Thyroid gland (tissue), 4 donors: ENCODE results near the gene OSTN. TPM values are rescaled to one million over a fixed set of nuclear protein-coding genes. Genes with fewer than 3 reads are reported as not detected.

Experiments
- DNase-seq, 2 donors: peaks; one replicate each; pipeline ENCODE4 v3.0.0-alpha.2; 2019
- H3K27ac ChIP-seq, 3 donors: fragments of 200-600 bp; sonication (generic); 1 replicate in 2 of 3; 2 replicates in 1 of 3; pipeline ENCODE4 v1.5.1; 2016 to 2019; ENCODE audit warnings: mild to moderate bottlenecking in 1 of 3, moderate library complexity in 1 of 3
- H3K27me3 ChIP-seq: fragments of 200-600 bp; sonication (generic); one replicate; pipeline ENCODE4 v1.5.1; 2019
- H3K36me3 ChIP-seq, 2 donors: fragments of 200-600 bp; sonication (generic); one replicate each; pipeline ENCODE4 v1.5.1; 2016 to 2019
- H3K4me1 ChIP-seq, 2 donors: fragments of 200-600 bp; sonication (generic); one replicate each; pipeline ENCODE4 v1.5.1; 2017 to 2019
- H3K4me3 ChIP-seq, 3 donors: fragments of 200-600 bp; sonication (generic); replicated peaks in 1 of 3; 1 replicate in 2 of 3; 2 replicates in 1 of 3; pipeline ENCODE4 v1.5.1; 2016; ENCODE audit warnings: mild to moderate bottlenecking in 1 of 3
- H3K9me3 ChIP-seq: fragments of 200-600 bp; sonication (generic); one replicate; pipeline ENCODE4 v1.5.1; 2017
- CTCF ChIP-seq, 6 experiments: fragments of 200-600 bp in 3 of 6; fragments of 450-650 bp in 3 of 6; sonication (generic) in 3 of 6; IDR thresholded peaks; one replicate each; pipeline ENCODE4 v1.5.1; 2016 to 2019; ENCODE audit warnings: antibody characterized with exemption in 6 of 6, mild to moderate bottlenecking in 2 of 6, inconsistent platforms in 1 of 6, moderate library complexity in 1 of 6
- POLR2A ChIP-seq, 2 donors: fragments of 450-650 bp; IDR thresholded peaks; one replicate each; pipeline ENCODE4 v1.6.1; 2017; ENCODE audit warnings: antibody characterized with exemption in 2 of 2, mild to moderate bottlenecking in 2 of 2, moderate library complexity in 1 of 2
- WGBS, 2 donors: methylation state at CpG; one replicate each; pipeline ENCODE4 v1.1.5; 2017; 5-methylcytosine and 5-hydroxymethylcytosine counted together
- intact Hi-C: fragments of 100-400 bp; cut with DNase I; formaldehyde crosslinking; loops from one replicate; pipeline ENCODE4 v1.15.1; 2023
- total RNA-seq, 4 donors: library from RNA; depleted of rRNA; stranded (reverse); fragments of >200 nt; gene quantifications; one replicate each; pipeline ENCODE4 v1.2.3, GENCODE V29; 2016

Gene OSTN
- total RNA-seq, 4 donors from 2014 or later: not detected

DNA sequence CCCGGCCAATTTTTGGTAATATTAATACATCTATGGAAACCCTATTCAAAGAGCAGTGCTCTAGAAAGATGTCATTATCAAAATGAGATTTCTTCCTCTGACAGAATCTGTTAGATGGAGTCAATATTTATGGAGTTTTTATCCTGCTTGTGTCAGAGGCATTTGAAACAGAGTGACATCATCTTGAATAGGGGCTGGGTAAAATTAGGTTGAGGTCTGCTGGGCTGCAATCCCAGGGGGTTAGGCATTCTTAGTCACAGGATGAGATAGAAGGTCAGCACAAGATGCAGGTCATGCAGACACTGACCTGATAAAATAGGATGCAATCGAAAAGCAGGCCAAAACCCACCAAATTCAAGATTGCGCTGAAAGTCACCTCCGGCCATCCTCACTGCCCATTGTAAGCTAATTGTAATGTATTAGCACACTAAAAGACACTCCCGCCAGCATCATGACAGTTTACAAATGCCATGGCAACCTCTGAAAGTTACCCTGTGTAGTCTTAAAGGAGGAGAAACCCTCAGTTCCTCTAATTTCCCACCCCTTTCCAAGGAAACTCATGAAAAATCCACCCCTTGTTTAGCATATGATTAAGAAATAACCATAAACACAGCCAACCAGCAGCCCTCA, 102.9 kb downstream of the OSTN start:
- intact Hi-C loops: no loop called here
- no peaks in the 10 kb centered on the region for H3K36me3 ChIP-seq
- 91 to 96% methylated on average over 5 of the region's 5 CpGs for WGBS, 2 donors
- no peak overlapping the region for H3K27ac ChIP-seq
- H3K9me3 ChIP-seq: no peaks in the 10 kb centered on the region
- H3K4me3 ChIP-seq: no peak overlapping the region
- no peak for DNase-seq
- H3K4me1 ChIP-seq: no peaks in the 10 kb centered on the region
- H3K27me3 ChIP-seq: no peaks in the 10 kb centered on the region
- TF ChIP-seq CTCF (IDR thresholded peaks at IDR 0.05): no peak
- TF ChIP-seq POLR2A (IDR thresholded peaks at IDR 0.05): no peak

- intact Hi-C loops: no loop called here
- WGBS, 2 donors: 78 to 86% methylated on average over 2 of the region's 2 CpGs
- no peak for DNase-seq
- Histone ChIP-seq H3K9me3 (no peaks in the 10 kb centered on the region), H3K27me3 (no peaks in the 10 kb centered on the region), H3K4me1 (no peaks in the 10 kb centered on the region), H3K36me3 (no peaks in the 10 kb centered on the region), H3K27ac (no peak overlapping the region), H3K4me3 (no peak overlapping the region)
- TF ChIP-seq POLR2A (IDR thresholded peaks at IDR 0.05): no peak
- no peak for TF ChIP-seq CTCF (IDR thresholded peaks at IDR 0.05)
Measured at GRCh38 chr3:191302451-191302850, 103.4 kb downstream of the OSTN start.

DNA sequence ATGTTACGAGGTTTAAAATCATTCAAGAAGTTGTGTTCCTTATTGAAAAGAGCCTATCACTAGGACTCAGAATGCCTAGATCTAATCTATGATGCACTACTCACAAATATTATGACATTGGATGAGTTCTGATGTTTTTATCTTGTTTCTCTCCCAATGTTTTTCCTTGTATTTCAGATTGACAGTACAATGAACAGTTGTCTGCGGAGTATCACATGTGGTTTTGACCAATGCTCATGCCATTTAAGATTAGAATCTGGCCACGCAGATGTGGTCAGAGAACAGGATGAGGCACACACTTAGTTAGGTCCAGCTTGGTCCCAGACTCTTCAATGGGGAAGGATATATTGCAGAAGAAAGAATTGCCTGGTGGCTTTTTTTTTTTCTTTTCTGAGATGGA, 104.6 kb downstream of the OSTN start:
- WGBS, 2 donors: 88 to 91% methylated on average over 3 of the region's 3 CpGs
- no peaks in the 10 kb centered on the region for H3K27me3 ChIP-seq
- TF ChIP-seq CTCF (IDR thresholded peaks at IDR 0.05): no peak
- no peak for TF ChIP-seq POLR2A (IDR thresholded peaks at IDR 0.05)
- H3K9me3 ChIP-seq: no peaks in the 10 kb centered on the region
- H3K36me3 ChIP-seq: no peaks in the 10 kb centered on the region
- H3K27ac ChIP-seq: no peak overlapping the region
- intact Hi-C loops: no loop called here
- no peak for DNase-seq
- H3K4me1 ChIP-seq: no peaks in the 10 kb centered on the region
- H3K4me3 ChIP-seq: no peak overlapping the region

DNA sequence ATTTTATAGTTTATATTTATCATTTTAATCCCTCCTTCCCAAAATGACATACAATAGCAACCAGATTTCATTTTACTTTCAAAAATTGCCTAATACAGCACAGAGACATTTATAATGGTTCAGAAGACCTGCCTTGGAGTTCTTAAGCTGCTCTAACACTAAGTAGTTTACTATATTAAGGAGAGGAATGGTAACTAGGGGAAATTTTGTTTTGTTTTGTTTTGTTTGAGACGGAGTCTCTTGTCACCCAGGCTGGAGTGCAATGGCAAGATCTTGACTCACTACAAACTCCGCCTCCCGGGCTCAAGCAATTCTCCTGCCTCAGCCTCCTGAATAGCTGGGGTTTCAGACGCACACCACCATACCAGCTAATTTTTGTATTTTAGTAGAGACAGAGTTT, 107.4 kb downstream of the OSTN start:
- Histone ChIP-seq H3K4me3 (no peak overlapping the region), H3K9me3 (no peaks in the 10 kb centered on the region), H3K27ac (no peak overlapping the region), H3K27me3 (no peaks in the 10 kb centered on the region), H3K36me3 (no peaks in the 10 kb centered on the region), H3K4me1 (no peaks in the 10 kb centered on the region)
- WGBS, 2 donors: 85% methylated on average over 4 of the region's 4 CpGs
- no peak for TF ChIP-seq CTCF (IDR thresholded peaks at IDR 0.05)
- DNase-seq: no peak
- intact Hi-C loops: no loop called here

DNA sequence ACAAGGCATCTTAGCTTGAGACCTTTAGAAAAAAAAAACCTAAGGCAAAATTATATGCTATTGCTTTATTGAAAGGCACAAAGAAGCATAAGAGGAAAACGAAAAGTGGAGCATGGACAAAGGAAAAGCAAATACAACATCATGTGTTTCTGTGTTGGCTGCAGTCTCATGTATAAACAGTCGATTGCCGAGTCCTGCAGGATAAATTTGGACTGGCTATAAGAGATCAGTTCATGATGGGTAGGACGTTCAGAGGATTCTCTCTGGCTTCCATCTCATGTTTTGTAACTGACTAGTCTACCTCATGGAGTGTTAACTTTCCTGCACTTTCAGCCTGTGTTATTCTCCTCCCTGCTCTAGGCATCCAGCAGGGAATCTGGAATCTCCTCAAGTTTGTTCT, 108.3 kb downstream of the OSTN start:
- TF ChIP-seq POLR2A (IDR thresholded peaks at IDR 0.05) (no peak), CTCF (IDR thresholded peaks at IDR 0.05) (no peak)
- Histone ChIP-seq H3K4me1 (no peaks in the 10 kb centered on the region), H3K27me3 (no peaks in the 10 kb centered on the region), H3K27ac (no peak overlapping the region), H3K9me3 (no peaks in the 10 kb centered on the region), H3K4me3 (no peak overlapping the region), H3K36me3 (no peaks in the 10 kb centered on the region)
- no peak for DNase-seq
- WGBS, 2 donors: 83 to 84% methylated on average over 4 of the region's 4 CpGs
- intact Hi-C loops: no loop called here
